Omental fat pad (tissue), 4 donors: ENCODE data around the gene ZNF132. TPM values are rescaled to one million over a fixed set of nuclear protein-coding genes. Genes with fewer than 3 reads are reported as not detected.

ENCODE experiments used
- ATAC-seq: fragments of 150-250 bp; one replicate; pipeline ENCODE4 v1.9.1; 2016; ENCODE audit warnings: mild to moderate bottlenecking, moderate library complexity; ENCODE audit not compliant: low FRiP score
- DNase-seq: peaks from one replicate; pipeline ENCODE4 v3.0.0-alpha.2; 2019; ENCODE audit warnings: low spot score
- CTCF ChIP-seq, 3 donors: fragments of 450-650 bp; IDR thresholded peaks; one replicate each; pipeline ENCODE4 v1.5.1; 2016 to 2017; ENCODE audit warnings: antibody characterized with exemption in 3 of 3, mild to moderate bottlenecking in 3 of 3, moderate library complexity in 2 of 3
- total RNA-seq, 4 donors: library from RNA; depleted of rRNA; stranded (reverse); fragments of >200 nt; gene quantifications; one replicate each; pipeline ENCODE4 v1.1.0, GENCODE V29; 2016

The ZNF132 gene
- total RNA-seq, 4 donors from 2014 or later: 4.0 to 8.2 (median 4.6) TPM

GRCh38 chr19:58398545-58398944 lies 41.4 kb downstream of the ZNF132 start:
- no peak for DNase-seq

GRCh38 chr19:58398087-58398486 lies 41.9 kb downstream of the ZNF132 start:
- no peak for DNase-seq
- TF ChIP-seq CTCF (IDR thresholded peaks at IDR 0.05): no peak
- ATAC-seq: no peak

More at GRCh38 chr19:58398545-58398944, 41.4 kb downstream of the ZNF132 start:
- no peak for ATAC-seq
- no peak for TF ChIP-seq CTCF (IDR thresholded peaks at IDR 0.05)

- DNase-seq (no peak), ATAC-seq (no peak)
- TF ChIP-seq CTCF (IDR thresholded peaks at IDR 0.05): no peak
Observed at GRCh38 chr19:58397533-58398037, 42.4 kb downstream of the ZNF132 start.

GRCh38 chr19:58396691-58397532 lies 43.0 kb downstream of the ZNF132 start:
- ATAC-seq: no peak
- DNase-seq: no peak
- no peak for TF ChIP-seq CTCF (IDR thresholded peaks at IDR 0.05)

- no peak for ATAC-seq
- DNase-seq: no peak
- no peak for TF ChIP-seq CTCF (IDR thresholded peaks at IDR 0.05)
Observed at GRCh38 chr19:58395979-58396627, 43.9 kb downstream of the ZNF132 start.

- ATAC-seq (no peak), DNase-seq (no peak)
- no peak for TF ChIP-seq CTCF (IDR thresholded peaks at IDR 0.05)
Observed at GRCh38 chr19:58395220-58395978, 44.6 kb downstream of the ZNF132 start, which contains the start of gene RNF225. TSS of gene RNF225 (plus strand) at chr19:58395656. CDS start at chr19:58396090, 434 bp downstream.
